Spinal cord (tissue), 10 donors: ENCODE measurements around the gene PCSK5. TPM values are rescaled to one million over a fixed set of nuclear protein-coding genes. Genes with fewer than 3 reads are reported as not detected.
A peak's percentile ranks its signal among the peaks of the same experiment; 100 is the strongest.

Experiments used
- DNase-seq, 6 donors: peaks; one replicate each; pipeline versions ENCODE4 v3.0.0 to v3.0.0-alpha.2; 2013 to 2015; ENCODE audit warnings: low spot score in 6 of 6, low read depth in 4 of 6
- H3K27ac ChIP-seq: one replicate; pipeline ENCODE4 v1.5.1; 2013; ENCODE audit warnings: low read depth, low read length, control low read depth
- H3K27me3 ChIP-seq: one replicate; pipeline ENCODE4 v1.6.1; 2013; ENCODE audit warnings: low read length; ENCODE audit not compliant: control insufficient read depth, insufficient read depth
- H3K36me3 ChIP-seq: one replicate; pipeline ENCODE4 v1.6.1; 2013; ENCODE audit warnings: low read length; ENCODE audit not compliant: control insufficient read depth, insufficient read depth
- H3K4me1 ChIP-seq: one replicate; pipeline ENCODE4 v1.6.1; 2013; ENCODE audit warnings: low read length; ENCODE audit not compliant: control insufficient read depth, insufficient read depth
- H3K4me3 ChIP-seq: one replicate; pipeline ENCODE4 v1.5.1; 2013; ENCODE audit warnings: low read depth, low read length, control low read depth
- H3K9me3 ChIP-seq: one replicate; pipeline ENCODE4 v1.6.1; 2013; ENCODE audit warnings: low read length; ENCODE audit not compliant: control insufficient read depth, insufficient read depth
- WGBS: methylation state at CpG from one replicate; pipeline ENCODE4 v1.1.5; 2013; ENCODE audit warnings: missing lambda C conversion rate; ENCODE audit not compliant: insufficient coverage; 5-methylcytosine and 5-hydroxymethylcytosine counted together
- polyA plus RNA-seq, 2 donors: library from polyadenylated mRNA; unstranded; fragments of 120-200 nt; gene quantifications; one replicate each; pipeline ENCODE4 v1.2.1, GENCODE V29; 2013; ENCODE audit not compliant: insufficient read length in 2 of 2
- total RNA-seq, 2 donors: library from RNA; depleted of rRNA in 1 of 2; stranded (reverse); fragments of 120-200 nt in 1 of 2; fragments of >200 nt in 1 of 2; gene quantifications; one replicate each; pipeline versions ENCODE4 v1.2.3 to v1.2.4, GENCODE V29; 2013 to 2014
- donor health status: healthy.

PCSK5 gene
- total and polyA plus RNA-seq, 4 donors: 8.8 to 15.6 (median 12.5) TPM

GRCh38 chr9:76231001-76231400, 340.5 kb downstream of the PCSK5 start:
- no peak overlapping the region for H3K4me3 ChIP-seq
- H3K27me3 ChIP-seq: no peaks in the 10 kb centered on the region
- no peak overlapping the region for H3K27ac ChIP-seq
- DNase-seq: no peak
- no peaks in the 10 kb centered on the region for H3K4me1 ChIP-seq
- no peaks in the 10 kb centered on the region for H3K9me3 ChIP-seq
- no peaks in the 10 kb centered on the region for H3K36me3 ChIP-seq
- WGBS: 83% methylated on average over 1 of the region's 5 CpGs

- Histone ChIP-seq H3K9me3 (no peaks in the 10 kb centered on the region), H3K27me3 (no peaks in the 10 kb centered on the region), H3K4me3 (no peak overlapping the region), H3K27ac (no peak overlapping the region), H3K4me1 (no peaks in the 10 kb centered on the region), H3K36me3 (no peaks in the 10 kb centered on the region)
- 89% methylated on average over 5 of the region's 7 CpGs for WGBS
- DNase-seq: no peak
Measured at GRCh38 chr9:76232861-76233489, 342.5 kb downstream of the PCSK5 start.

GRCh38 chr9:76240578-76240977, 350.1 kb downstream of the PCSK5 start:
- DNase-seq: no peak
- no peaks in the 10 kb centered on the region for H3K9me3 ChIP-seq
- H3K27ac ChIP-seq: no peak overlapping the region
- H3K4me3 ChIP-seq: no peak overlapping the region
- H3K27me3 ChIP-seq: no peaks in the 10 kb centered on the region
- no peaks in the 10 kb centered on the region for H3K36me3 ChIP-seq
- WGBS: no CpG with 5 or more reads among the region's 1 CpG
- no peaks in the 10 kb centered on the region for H3K4me1 ChIP-seq

DNA sequence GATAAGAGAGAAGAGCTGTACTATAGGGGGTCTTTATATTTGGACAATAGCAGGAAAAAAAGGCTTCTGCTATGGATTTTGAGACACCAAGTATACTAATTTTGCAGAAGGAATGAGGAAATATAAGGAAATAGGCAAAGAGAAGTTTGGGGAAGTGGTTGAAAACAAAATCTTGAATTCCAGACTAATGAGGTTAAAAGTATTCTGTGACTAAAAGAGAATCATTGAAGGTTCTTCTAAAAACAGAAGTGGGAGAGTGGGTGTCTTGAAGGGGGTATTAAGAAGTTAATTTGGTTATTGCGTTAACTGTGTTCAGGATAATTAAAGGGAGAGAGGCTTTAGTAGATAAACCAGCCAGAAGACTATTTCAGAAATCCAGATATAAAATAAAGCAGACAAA, 355.0 kb downstream of the PCSK5 start:
- no peak for DNase-seq
- H3K27me3 ChIP-seq: no peaks in the 10 kb centered on the region
- WGBS: no CpG with 5 or more reads among the region's 1 CpG

GRCh38 chr9:76246680-76247079, 356.2 kb downstream of the PCSK5 start:
- Histone ChIP-seq H3K36me3 (no peaks in the 10 kb centered on the region), H3K9me3 (no peaks in the 10 kb centered on the region), H3K4me3 (no peak overlapping the region), H3K27ac (no peak overlapping the region), H3K27me3 (no peaks in the 10 kb centered on the region), H3K4me1 (no peaks in the 10 kb centered on the region)
- WGBS: 96% methylated on average over 9 of the region's 9 CpGs
- DNase-seq: no peak

More for the DNA sequence above, 355.0 kb downstream of the PCSK5 start:
- Histone ChIP-seq H3K4me3 (no peak overlapping the region), H3K9me3 (no peaks in the 10 kb centered on the region), H3K27ac (no peak overlapping the region), H3K36me3 (no peaks in the 10 kb centered on the region), H3K4me1 (no peaks in the 10 kb centered on the region)

GRCh38 chr9:76247426-76247825, 357.0 kb downstream of the PCSK5 start:
- no peaks in the 10 kb centered on the region for H3K36me3 ChIP-seq
- DNase-seq: no peak
- no CpG with 5 or more reads among the region's 2 CpGs for WGBS

GRCh38 chr9:76249309-76249708, 358.8 kb downstream of the PCSK5 start:
- Histone ChIP-seq H3K9me3 (no peaks in the 10 kb centered on the region), H3K4me1 (no peaks in the 10 kb centered on the region), H3K36me3 (no peaks in the 10 kb centered on the region), H3K27me3 (no peaks in the 10 kb centered on the region), H3K4me3 (no peak overlapping the region), H3K27ac (no peak overlapping the region)
- DNase-seq: no peak

More at GRCh38 chr9:76247426-76247825, 357.0 kb downstream of the PCSK5 start:
- Histone ChIP-seq H3K9me3 (no peaks in the 10 kb centered on the region), H3K4me3 (no peak overlapping the region), H3K27ac (no peak overlapping the region), H3K4me1 (no peaks in the 10 kb centered on the region), H3K27me3 (no peaks in the 10 kb centered on the region)

DNA sequence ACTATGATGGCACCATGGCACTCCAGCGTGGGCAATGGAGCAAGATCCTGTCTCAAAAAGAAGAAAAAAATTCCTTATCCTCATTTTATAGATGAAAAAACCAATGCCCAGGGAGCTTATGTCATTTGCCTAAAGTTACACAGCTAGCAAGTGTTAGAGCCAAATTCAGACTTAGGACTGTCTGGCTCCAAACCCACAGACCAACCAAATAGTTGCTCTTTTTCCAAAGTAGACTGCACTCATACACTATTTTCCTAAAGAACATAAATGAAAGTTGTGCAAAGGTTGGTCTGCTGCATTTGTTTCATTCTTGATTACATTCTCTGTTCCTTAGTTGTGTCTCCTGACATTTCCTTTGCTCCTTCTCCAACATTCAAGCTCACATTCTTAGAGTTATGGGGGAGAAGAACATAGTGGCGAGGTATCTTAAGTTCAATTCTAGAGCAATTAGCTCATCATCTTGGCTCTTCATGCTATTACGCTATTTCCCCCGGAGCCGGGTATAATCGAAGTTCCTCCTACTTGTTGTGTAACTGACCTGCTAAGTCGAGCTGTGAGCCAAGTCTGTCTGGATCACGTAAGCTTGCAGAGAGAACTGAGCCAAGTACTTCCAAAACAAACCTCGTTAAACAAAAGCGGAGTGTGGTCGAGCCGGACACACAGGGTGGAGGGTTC, 365.4 kb downstream of the PCSK5 start:
- Histone ChIP-seq H3K4me1 (no peaks in the 10 kb centered on the region), H3K27me3 (no peaks in the 10 kb centered on the region), H3K27ac (no peak overlapping the region), H3K4me3 (no peak overlapping the region), H3K9me3 (no peaks in the 10 kb centered on the region), H3K36me3 (no peaks in the 10 kb centered on the region)
- WGBS: 75% methylated on average over 10 of the region's 12 CpGs
- peak in 1 of 6 donors; percentile 54 for DNase-seq

DNA sequence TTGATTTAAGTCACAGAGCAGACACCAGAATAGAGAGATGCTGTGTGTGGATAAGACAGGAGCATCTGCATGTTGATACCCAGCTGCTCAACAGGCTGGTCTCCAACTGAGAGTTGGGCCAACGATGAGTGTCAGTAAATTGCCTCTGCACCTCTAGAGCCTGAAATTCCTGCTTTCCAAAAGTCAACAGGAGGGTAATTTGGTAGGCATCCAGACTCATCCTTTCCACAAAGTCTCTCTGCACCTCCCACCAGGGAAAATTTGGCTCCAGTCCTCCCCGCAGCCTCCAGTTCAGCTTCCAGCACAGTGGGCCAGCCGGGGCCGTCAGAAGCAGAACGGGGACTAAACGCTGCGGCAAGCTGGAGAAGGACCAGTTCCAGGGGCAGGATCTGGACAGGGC, 366.8 kb downstream of the PCSK5 start:
- peak in 5 of 6 donors; percentile 28 to 90 (median 47) for DNase-seq
- H3K27me3 ChIP-seq: no peaks in the 10 kb centered on the region
- 91% methylated on average over 6 of the region's 7 CpGs for WGBS
- H3K27ac ChIP-seq: no peak overlapping the region
- H3K4me3 ChIP-seq: no peak overlapping the region
- H3K9me3 ChIP-seq: no peaks in the 10 kb centered on the region
- no peaks in the 10 kb centered on the region for H3K36me3 ChIP-seq
- H3K4me1 ChIP-seq: no peaks in the 10 kb centered on the region

DNA sequence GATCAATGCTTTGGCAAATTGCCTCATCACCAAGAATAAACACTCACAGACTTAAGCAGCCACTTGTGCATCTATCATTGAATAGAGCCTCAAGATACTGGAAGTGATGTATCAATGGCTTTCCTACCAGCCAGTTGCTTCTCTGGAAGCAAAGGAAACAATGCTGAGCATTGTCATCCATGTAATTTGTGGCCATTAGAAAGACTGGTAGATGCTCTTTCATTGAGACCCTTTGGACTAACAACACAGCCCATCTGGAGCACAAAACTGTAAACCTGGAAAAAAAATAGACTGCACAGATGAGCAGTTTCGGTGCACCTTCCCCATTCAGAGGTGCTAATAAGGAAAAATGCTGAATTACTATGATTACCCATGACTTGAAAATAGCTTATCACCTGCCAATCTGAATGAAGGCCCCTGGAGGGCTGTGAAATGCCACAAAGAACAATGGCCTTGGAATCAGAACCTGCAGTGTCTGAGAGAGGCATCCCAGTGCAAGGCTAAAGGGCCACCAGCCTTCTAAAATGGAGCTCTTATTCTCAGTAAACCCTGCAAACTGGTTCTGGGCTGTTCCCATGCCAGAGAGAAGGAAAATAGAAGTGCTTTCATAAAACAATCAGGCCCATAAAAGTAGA, 376.3 kb downstream of the PCSK5 start:
- WGBS: no CpG with 5 or more reads among the region's 1 CpG

More for the DNA sequence above, 376.3 kb downstream of the PCSK5 start:
- DNase-seq: no peak
- H3K27ac ChIP-seq: no peak overlapping the region
- H3K4me1 ChIP-seq: no peaks in the 10 kb centered on the region
- H3K36me3 ChIP-seq: no peaks in the 10 kb centered on the region
- H3K4me3 ChIP-seq: no peak overlapping the region
- no peaks in the 10 kb centered on the region for H3K27me3 ChIP-seq
- peaks cover 4% of the 10 kb centered on the region for H3K9me3 ChIP-seq
